Calu3 (cell line): ENCODE data around the gene CFAP99. TPM values are rescaled to one million over a fixed set of nuclear protein-coding genes. Genes with fewer than 3 reads are reported as not detected.

Experiments
- BruUV-seq: library from RNA; stranded (reverse); fragments of 400-500 nt; replicated peaks from 2 replicates; lab custom pipeline; 2021; lab: Mats Ljungman, UMichigan
- CTCF ChIA-PET: fragments of 300-600 bp; sonication (Branson Sonifier 250); formaldehyde crosslinking; loops from one replicate; lab custom pipeline; 2022; ENCODE audit warnings: antibody characterized with exemption; lab: Charles Lee
- DNase-seq: peaks from one replicate; pipeline ENCODE4 v3.0.0; 2022
- H3K27ac Mint-ChIP-seq: one replicate; pipeline ENCODE4 v1.8.0; 2022; ENCODE audit warnings: mixed read lengths; ENCODE audit not compliant: unreplicated experiment
- H3K27me3 Mint-ChIP-seq: one replicate; pipeline ENCODE4 v1.8.0; 2022; ENCODE audit warnings: mixed read lengths; ENCODE audit not compliant: unreplicated experiment
- H3K36me3 Mint-ChIP-seq: one replicate; pipeline ENCODE4 v1.8.0; 2022; ENCODE audit warnings: mild to moderate bottlenecking, moderate library complexity, mixed read lengths; ENCODE audit not compliant: insufficient read depth, unreplicated experiment
- H3K4me1 Mint-ChIP-seq: one replicate; pipeline ENCODE4 v1.8.0; 2022; ENCODE audit warnings: mild to moderate bottlenecking, low read depth, mixed read lengths; ENCODE audit not compliant: unreplicated experiment
- H3K4me3 Mint-ChIP-seq: one replicate; pipeline ENCODE4 v1.8.0; 2022; ENCODE audit warnings: mild to moderate bottlenecking, low read depth, moderate library complexity, mixed read lengths; ENCODE audit not compliant: unreplicated experiment
- H3K9me3 Mint-ChIP-seq: one replicate; pipeline ENCODE4 v1.8.0; 2022; ENCODE audit warnings: low read depth, mixed read lengths; ENCODE audit not compliant: unreplicated experiment
- intact Hi-C: fragments of 100-400 bp; cut with micrococcal nuclease; formaldehyde crosslinking; loops from one replicate; pipeline ENCODE4 v1.10.0; 2022; ENCODE audit not compliant: unreplicated experiment
- total RNA-seq: library from RNA; stranded (reverse); gene quantifications from 2 replicates; pipeline ENCODE4 v1.2.3, GENCODE V29; 2022
- TF ChIP-seq, protein P1 (sequence below): fragments of 200-600 bp; IDR thresholded peaks from one replicate; pipeline ENCODE4 v1.8.0; 2022; ENCODE audit warnings: antibody characterized with exemption; ENCODE audit not compliant: unreplicated experiment

Gene CFAP99
- total RNA-seq, 1 experiment from 2014 or later = not detected

DNA sequence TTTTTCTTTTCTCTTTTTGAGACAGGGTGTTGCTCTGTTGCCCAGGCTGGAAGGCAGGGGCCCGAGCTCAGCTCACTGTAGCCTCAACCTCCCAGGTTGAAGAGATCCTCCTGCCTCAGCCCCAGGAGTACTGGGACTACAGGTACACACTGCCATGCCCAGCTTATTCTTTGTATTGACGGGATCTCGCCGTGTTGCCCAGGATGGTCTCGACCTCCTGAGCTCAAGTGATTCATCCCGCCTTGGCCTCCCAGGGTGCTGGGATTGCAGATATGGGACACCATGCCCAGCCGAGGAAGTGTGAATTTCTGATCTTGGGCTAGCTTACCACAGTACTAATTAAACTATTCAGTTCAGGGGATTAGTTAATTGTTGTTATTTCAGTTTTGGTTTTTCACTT lies 89.1 kb downstream of the CFAP99 start:
- no peak for DNase-seq
- CTCF ChIA-PET = no interaction called here
- no peak overlapping the region for H3K4me3 Mint-ChIP-seq
- TF ChIP-seq, protein P1, sequence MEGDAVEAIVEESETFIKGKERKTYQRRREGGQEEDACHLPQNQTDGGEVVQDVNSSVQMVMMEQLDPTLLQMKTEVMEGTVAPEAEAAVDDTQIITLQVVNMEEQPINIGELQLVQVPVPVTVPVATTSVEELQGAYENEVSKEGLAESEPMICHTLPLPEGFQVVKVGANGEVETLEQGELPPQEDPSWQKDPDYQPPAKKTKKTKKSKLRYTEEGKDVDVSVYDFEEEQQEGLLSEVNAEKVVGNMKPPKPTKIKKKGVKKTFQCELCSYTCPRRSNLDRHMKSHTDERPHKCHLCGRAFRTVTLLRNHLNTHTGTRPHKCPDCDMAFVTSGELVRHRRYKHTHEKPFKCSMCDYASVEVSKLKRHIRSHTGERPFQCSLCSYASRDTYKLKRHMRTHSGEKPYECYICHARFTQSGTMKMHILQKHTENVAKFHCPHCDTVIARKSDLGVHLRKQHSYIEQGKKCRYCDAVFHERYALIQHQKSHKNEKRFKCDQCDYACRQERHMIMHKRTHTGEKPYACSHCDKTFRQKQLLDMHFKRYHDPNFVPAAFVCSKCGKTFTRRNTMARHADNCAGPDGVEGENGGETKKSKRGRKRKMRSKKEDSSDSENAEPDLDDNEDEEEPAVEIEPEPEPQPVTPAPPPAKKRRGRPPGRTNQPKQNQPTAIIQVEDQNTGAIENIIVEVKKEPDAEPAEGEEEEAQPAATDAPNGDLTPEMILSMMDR = no peak
- H3K36me3 Mint-ChIP-seq = peaks cover 28% of the 10 kb centered on the region
- H3K4me1 Mint-ChIP-seq = no peaks in the 10 kb centered on the region
- intact Hi-C loops = no loop called here
- no peaks in the 10 kb centered on the region for H3K27me3 Mint-ChIP-seq
- no peak overlapping the region for H3K27ac Mint-ChIP-seq
- no peaks in the 10 kb centered on the region for H3K9me3 Mint-ChIP-seq
- BruUV-seq = no TSS peak

DNA sequence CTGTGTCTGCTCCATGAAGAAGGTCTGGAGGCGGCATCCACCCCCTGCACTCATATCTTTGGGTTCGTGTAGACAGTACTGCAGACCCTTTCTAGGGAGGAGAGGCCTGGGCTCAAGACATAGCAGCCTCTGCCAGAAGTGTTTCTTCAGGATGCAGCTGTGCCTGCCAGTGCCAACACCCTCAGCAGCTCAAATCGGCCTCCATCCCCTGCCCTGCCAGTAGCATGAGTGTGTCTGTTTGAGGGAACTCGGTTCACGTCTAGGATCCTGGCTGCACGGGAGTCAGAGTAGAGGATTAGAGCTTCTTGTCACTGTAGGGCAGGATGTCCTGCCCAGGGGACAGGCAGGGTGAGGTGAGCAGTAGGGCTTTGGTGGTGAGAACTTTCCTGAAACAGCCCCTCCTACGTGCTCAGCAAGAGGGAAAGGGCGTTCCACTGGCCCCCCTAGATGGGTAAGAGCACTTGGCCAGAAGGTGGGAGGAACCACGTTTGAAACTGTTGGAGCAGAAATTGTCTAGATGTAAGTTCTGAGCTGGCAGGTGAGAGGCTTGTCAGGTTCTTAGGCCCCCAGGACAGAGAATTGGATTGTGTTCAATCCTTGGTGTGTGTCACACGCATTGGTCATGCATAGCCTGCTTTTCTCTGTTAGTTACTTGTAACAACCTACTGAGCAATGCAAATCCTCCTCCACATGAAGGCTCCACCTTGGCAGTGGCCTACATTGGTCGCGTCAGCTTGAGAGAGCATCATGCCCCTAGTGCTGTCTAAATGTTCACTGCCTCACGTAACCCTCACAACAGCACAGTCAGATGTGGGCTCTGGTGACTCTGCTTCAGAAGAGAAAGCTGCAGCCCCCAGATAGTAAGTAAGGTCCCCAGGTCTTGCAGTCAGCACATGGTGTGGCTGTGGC lies 91.8 kb downstream of the CFAP99 start:
- no peak for DNase-seq
- Mint-ChIP-seq H3K9me3 (no peaks in the 10 kb centered on the region), H3K36me3 (peaks cover 34% of the 10 kb centered on the region), H3K4me1 (no peaks in the 10 kb centered on the region), H3K27me3 (no peaks in the 10 kb centered on the region), H3K27ac (no peak overlapping the region), H3K4me3 (no peak overlapping the region)
- BruUV-seq = no TSS peak
- intact Hi-C loops = no loop called here
- TF ChIP-seq, protein P1 = no peak
- CTCF ChIA-PET = no interaction called here

DNA sequence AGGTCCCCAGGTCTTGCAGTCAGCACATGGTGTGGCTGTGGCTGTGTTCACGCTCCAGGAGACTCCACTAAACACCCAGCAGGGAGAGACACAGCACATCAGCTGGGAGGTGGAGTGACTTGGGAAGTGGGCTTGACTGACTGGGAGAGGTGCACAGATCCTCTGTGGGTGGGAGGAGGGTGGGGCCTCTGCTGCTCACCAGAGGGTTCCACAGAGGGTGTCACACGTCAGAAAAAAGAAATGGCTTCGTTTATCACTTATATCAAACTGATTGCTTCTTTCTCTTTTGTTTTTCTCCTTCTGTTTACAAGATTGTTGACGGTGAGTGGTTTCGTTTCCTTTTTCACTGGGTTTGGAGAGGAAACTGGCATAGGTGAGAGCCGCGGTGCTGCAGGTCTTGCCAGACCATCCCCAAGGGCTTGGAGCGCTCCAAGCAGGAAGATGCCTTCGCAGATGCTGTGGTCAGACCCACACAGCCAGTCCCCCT lies 92.9 kb downstream of the CFAP99 start:
- H3K4me1 Mint-ChIP-seq = no peaks in the 10 kb centered on the region
- H3K4me3 Mint-ChIP-seq = no peak overlapping the region
- BruUV-seq = no TSS peak
- H3K27ac Mint-ChIP-seq = peak overlapping the region; percentile 37
- CTCF ChIA-PET = no interaction called here
- peaks cover 28% of the 10 kb centered on the region for H3K36me3 Mint-ChIP-seq
- H3K27me3 Mint-ChIP-seq = no peaks in the 10 kb centered on the region
- DNase-seq = no peak
- intact Hi-C loops = no loop called here
- TF ChIP-seq, protein P1 = no peak
- no peaks in the 10 kb centered on the region for H3K9me3 Mint-ChIP-seq

Other genes starting within 250 kb of the CFAP99 start
- 12.9 and 13.4 TPM in 2 replicates for gene HAUS3, start 176.8 kb upstream of the CFAP99 start, total RNA-seq
- gene POLN, start 176.8 kb upstream of the CFAP99 start, total RNA-seq = 4.1 and 5.2 TPM in 2 replicates
- gene MXD4, start 156.8 kb upstream of the CFAP99 start, total RNA-seq = 12.8 and 15.0 TPM in 2 replicates
- 1.2 and 2.4 TPM in 2 replicates for gene ZFYVE28, start 310 bp upstream of the CFAP99 start, total RNA-seq
- 45.6 and 55.6 TPM in 2 replicates for gene RNF4, start 50.2 kb downstream of the CFAP99 start, total RNA-seq
- 20.0 and 22.2 TPM in 2 replicates for gene FAM193A, start 117.7 kb downstream of the CFAP99 start, total RNA-seq